ENCODE measurements around the gene KRT17. TPM values are rescaled to one million over a fixed set of nuclear protein-coding genes. Genes with fewer than 3 reads are reported as not detected.

The KRT17 gene
- total RNA-seq, 1 experiment from 2014 or later: 1.9 TPM

- Histone ChIP-seq H3K4me3 (ENCODE audit: low read depth in 2 of 2, low read length in 2 of 2) (no peak overlapping the region), H3K27me3 (ENCODE audit: control insufficient read depth, insufficient read depth, low read length) (no peaks in the 10 kb centered on the region), H3K27ac (ENCODE audit: low read length) (no peak overlapping the region), H3K36me3 (ENCODE audit: control insufficient read depth, insufficient read depth, low read length) (no peaks in the 10 kb centered on the region), H3K9me3 (ENCODE audit: control insufficient read depth, insufficient read depth, low read depth, low read length) (no peaks in the 10 kb centered on the region), H3K4me1 (ENCODE audit: control insufficient read depth, insufficient read depth, low read length) (peaks cover 10% of the 10 kb centered on the region)
- intact Hi-C loops (cut with micrococcal nuclease; ENCODE audit: unreplicated experiment) (no loop called here), in situ Hi-C loops (cut with HindIII; ENCODE audit: low pct_unique_long_range_greater_than_20kb, low sequenced_read_pairs) (loop anchor here (25.0 kb wide), 1 partner anchor 102 kb away; the partner anchor contains the start of gene KRT19)
- ChIA-PET POLR2A (interaction anchor here (0.7 to 1.1 kb wide), 2 partner anchors 49 to 109 kb away, joined by 3 to 4 read pairs; partner anchors contain the start of gene EIF1), CTCF (interaction anchor here (1.1 to 1.5 kb wide), 2 partner anchors 23 to 60 kb away, joined by 3 to 4 read pairs; no protein-coding TSS in a partner anchor)
- no peak for DNase-seq (ENCODE audit: low read depth, low spot score)
- ATAC-seq: no peak; the same call in 1 of the 2 replicates
- TF ChIP-seq, protein P1, sequence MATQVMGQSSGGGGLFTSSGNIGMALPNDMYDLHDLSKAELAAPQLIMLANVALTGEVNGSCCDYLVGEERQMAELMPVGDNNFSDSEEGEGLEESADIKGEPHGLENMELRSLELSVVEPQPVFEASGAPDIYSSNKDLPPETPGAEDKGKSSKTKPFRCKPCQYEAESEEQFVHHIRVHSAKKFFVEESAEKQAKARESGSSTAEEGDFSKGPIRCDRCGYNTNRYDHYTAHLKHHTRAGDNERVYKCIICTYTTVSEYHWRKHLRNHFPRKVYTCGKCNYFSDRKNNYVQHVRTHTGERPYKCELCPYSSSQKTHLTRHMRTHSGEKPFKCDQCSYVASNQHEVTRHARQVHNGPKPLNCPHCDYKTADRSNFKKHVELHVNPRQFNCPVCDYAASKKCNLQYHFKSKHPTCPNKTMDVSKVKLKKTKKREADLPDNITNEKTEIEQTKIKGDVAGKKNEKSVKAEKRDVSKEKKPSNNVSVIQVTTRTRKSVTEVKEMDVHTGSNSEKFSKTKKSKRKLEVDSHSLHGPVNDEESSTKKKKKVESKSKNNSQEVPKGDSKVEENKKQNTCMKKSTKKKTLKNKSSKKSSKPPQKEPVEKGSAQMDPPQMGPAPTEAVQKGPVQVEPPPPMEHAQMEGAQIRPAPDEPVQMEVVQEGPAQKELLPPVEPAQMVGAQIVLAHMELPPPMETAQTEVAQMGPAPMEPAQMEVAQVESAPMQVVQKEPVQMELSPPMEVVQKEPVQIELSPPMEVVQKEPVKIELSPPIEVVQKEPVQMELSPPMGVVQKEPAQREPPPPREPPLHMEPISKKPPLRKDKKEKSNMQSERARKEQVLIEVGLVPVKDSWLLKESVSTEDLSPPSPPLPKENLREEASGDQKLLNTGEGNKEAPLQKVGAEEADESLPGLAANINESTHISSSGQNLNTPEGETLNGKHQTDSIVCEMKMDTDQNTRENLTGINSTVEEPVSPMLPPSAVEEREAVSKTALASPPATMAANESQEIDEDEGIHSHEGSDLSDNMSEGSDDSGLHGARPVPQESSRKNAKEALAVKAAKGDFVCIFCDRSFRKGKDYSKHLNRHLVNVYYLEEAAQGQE (IDR thresholded peaks at IDR 0.05; ENCODE audit: insufficient read depth in 1 of 2, low read depth in 2 of 2, low read length in 1 of 2): no peak
- TF ChIP-seq TCF7L2 (IDR thresholded peaks at IDR 0.05; ENCODE audit: low read depth, low read length) (no peak), POLR2AphosphoS5 (IDR thresholded peaks at IDR 0.05; ENCODE audit: low read depth, low read length) (no peak), CTCF (IDR thresholded peaks at IDR 0.05) (no peak), SIN3A (IDR thresholded peaks at IDR 0.05; ENCODE audit: borderline replicate concordance, insufficient read depth, low read depth, low read length) (no peak)
- BruUV-seq (replicated peaks): no TSS peak
These were observed 15.4 kb upstream of the KRT17 start for GRCh38 chr17:41639492-41640473.

GRCh38 chr17:41638941-41639340 is 14.6 kb upstream of the KRT17 start:
- intact Hi-C loops (cut with micrococcal nuclease; ENCODE audit: unreplicated experiment) (no loop called here), in situ Hi-C loops (cut with HindIII; ENCODE audit: low pct_unique_long_range_greater_than_20kb, low sequenced_read_pairs) (loop anchor here (25.0 kb wide), 1 partner anchor 102 kb away; the partner anchor contains the start of gene KRT19)
- DNase-seq (ENCODE audit: low read depth, low spot score) (no peak), ATAC-seq (no peak)
- POLR2A ChIA-PET: no interaction called here
- H3K4me3 ChIP-seq (ENCODE audit: low read depth in 2 of 2, low read length in 2 of 2): no peak overlapping the region
- H3K36me3 ChIP-seq (ENCODE audit: control insufficient read depth, insufficient read depth, low read length): no peaks in the 10 kb centered on the region
- H3K27ac ChIP-seq (ENCODE audit: low read length): no peak overlapping the region
- CTCF ChIA-PET: interaction anchor here (1.1 kb wide), 1 partner anchor 59 kb away, joined by 3 read pairs; no protein-coding TSS in a partner anchor
- no TSS peak for BruUV-seq (replicated peaks)
- TF ChIP-seq TCF7L2 (IDR thresholded peaks at IDR 0.05; ENCODE audit: low read depth, low read length) (no peak), CTCF (IDR thresholded peaks at IDR 0.05) (no peak), POLR2AphosphoS5 (IDR thresholded peaks at IDR 0.05; ENCODE audit: low read depth, low read length) (no peak), SIN3A (IDR thresholded peaks at IDR 0.05; ENCODE audit: borderline replicate concordance, insufficient read depth, low read depth, low read length) (no peak)
- TF ChIP-seq, protein P1 (IDR thresholded peaks at IDR 0.05; ENCODE audit: insufficient read depth in 1 of 2, low read depth in 2 of 2, low read length in 1 of 2): no peak
- peaks cover 12% of the 10 kb centered on the region for H3K4me1 ChIP-seq (ENCODE audit: control insufficient read depth, insufficient read depth, low read length)
- H3K27me3 ChIP-seq (ENCODE audit: control insufficient read depth, insufficient read depth, low read length): no peaks in the 10 kb centered on the region
- no peaks in the 10 kb centered on the region for H3K9me3 ChIP-seq (ENCODE audit: control insufficient read depth, insufficient read depth, low read depth, low read length)

Data from Panc1 (cell line).